ENCODE measurements around the gene SPAG9. TPM values are rescaled to one million over a fixed set of nuclear protein-coding genes. Genes with fewer than 3 reads are reported as not detected.

The SPAG9 gene
- total and polyA plus RNA-seq, 3 experiments from 2014 or later = 10.5 to 43.0 (median 40.6) TPM

DNA sequence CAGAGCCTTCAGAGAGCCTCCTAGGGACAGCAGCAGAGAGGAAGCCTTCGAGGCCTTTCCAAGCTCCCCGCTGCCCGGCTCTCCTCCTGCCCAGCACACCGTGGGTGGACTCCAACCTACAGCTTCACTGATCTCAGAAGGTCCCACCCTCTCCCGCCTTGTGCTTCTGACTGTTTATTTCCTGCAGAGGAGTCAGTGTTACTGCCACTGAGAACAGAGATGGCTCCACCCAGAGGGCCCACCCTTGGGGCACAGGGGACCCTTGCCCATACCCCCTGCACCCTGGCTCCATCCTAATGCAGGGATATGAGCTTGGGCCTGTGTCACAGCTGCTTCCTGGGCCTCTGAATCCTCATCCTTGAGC is 201.8 kb downstream of the SPAG9 start:
- H3K36me3 Mint-ChIP-seq = no peaks in the 10 kb centered on the region
- CTCF ChIA-PET = no interaction called here
- H3K4me1 ChIP-seq (ENCODE audit: insufficient read depth, low read length) = peaks cover 37% of the 10 kb centered on the region
- H3K27ac ChIP-seq (ENCODE audit: low read depth, low read length) = peak overlapping the region; percentile 69
- H3K4me1 Mint-ChIP-seq = peaks cover 24 to 39% (median 25%) of the 10 kb centered on the region in 3 donors
- H3K36me3 ChIP-seq (ENCODE audit: insufficient read depth, low read length) = no peaks in the 10 kb centered on the region
- H3K27ac Mint-ChIP-seq = peak overlapping the region; percentile 81 to 99 (median 98)
- H3K4me3 ChIP-seq (ENCODE audit: low read length) = peak overlapping the region; percentile 26
- H3K27me3 Mint-ChIP-seq = peaks cover 0 to 1% of the 10 kb centered on the region in 2 donors
- no peaks in the 10 kb centered on the region for H3K9me3 Mint-ChIP-seq
- no peaks in the 10 kb centered on the region for H3K9me3 ChIP-seq (ENCODE audit: low read length)
- H3K27me3 ChIP-seq (ENCODE audit: insufficient read depth, low read length, poor library complexity, severe bottlenecking) = no peaks in the 10 kb centered on the region
- peak in 2 of 5 donors; percentile 15 to 35 for DNase-seq
- POLR2A ChIA-PET = interaction anchor here (1.5 kb wide), 1 partner anchor 53 kb away, joined by 10 read pairs; the partner anchor contains the start of gene TOB1
- H3K4me3 Mint-ChIP-seq = peak overlapping the region in 6 of 7 donors; percentile 10 to 80 (median 59)

DNA sequence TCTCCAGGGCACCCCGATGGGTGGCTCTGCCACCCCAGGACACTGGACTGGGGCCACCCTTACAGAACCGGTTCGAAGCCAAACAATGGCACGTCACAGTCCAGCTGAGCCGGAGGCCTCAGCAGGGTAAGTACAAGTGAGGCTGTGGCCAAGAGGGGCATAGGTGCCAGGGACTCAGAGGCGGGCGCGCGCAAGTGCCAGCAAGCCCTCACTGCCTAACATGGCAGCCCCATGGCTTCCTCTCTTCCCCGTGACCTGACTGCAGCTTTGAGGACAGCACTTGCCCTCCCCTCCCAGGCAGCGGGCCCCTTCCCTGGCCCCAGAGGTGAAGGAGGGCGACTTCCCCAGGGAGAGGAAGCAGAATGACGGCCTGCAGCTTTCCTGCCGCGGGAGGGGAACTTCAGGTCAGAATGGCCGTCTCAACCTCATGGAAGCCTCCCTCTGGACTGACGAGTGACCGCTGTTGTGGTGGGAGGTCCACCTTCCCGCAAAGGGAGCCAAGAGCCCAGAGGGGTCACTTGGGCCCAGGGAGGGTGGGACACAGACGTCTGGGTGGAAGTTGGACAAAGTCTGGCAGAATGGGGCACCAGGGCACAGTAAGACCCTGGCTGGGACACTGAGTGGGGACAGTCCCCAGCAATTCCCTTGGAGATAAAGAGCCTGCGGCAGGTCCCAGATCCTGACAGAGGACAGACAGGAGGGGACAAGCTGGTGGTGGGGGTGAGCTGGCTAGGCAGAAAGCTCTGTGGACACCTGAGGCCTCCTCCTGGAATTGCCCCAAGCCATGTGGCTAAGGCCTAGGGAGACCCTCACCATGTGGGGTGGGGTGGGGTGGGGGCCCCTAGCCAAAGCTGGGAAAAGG is 202.4 kb downstream of the SPAG9 start:
- H3K27ac ChIP-seq (ENCODE audit: low read depth, low read length) = peak overlapping the region; percentile 69

DNA sequence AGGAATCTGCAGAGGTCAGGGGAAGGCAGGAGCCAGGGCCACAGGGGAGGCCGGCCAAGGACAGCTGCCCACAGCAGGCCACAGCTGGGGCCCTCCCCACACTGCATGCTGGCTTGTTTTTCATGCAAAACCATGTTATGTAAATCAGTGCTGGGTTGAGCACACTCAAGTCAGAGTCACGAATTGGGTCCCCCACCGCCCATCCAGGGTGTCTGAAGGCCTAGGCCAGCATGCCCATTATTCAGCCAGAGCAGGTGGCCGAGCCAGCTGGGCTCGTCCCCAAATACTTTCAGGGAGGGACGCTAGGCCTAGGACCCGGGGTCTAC is 203.3 kb downstream of the SPAG9 start:
- Histone ChIP-seq H3K9me3 (ENCODE audit: low read length) (no peaks in the 10 kb centered on the region), H3K4me1 (ENCODE audit: insufficient read depth, low read length) (peaks cover 46% of the 10 kb centered on the region), H3K27ac (ENCODE audit: low read depth, low read length) (no peak overlapping the region), H3K4me3 (ENCODE audit: low read length) (no peak overlapping the region), H3K36me3 (ENCODE audit: insufficient read depth, low read length) (no peaks in the 10 kb centered on the region), H3K27me3 (ENCODE audit: insufficient read depth, low read length, poor library complexity, severe bottlenecking) (no peaks in the 10 kb centered on the region)
- CTCF ChIA-PET = interaction anchor here (1.3 kb wide), 1 partner anchor 12 kb away, joined by 3 read pairs; no protein-coding TSS in a partner anchor
- DNase-seq = no peak
- H3K4me3 Mint-ChIP-seq = no peak overlapping the region
- no peaks in the 10 kb centered on the region for H3K36me3 Mint-ChIP-seq
- H3K27me3 Mint-ChIP-seq = peaks cover 0 to 1% of the 10 kb centered on the region in 2 donors
- H3K4me1 Mint-ChIP-seq = peaks cover 28 to 48% (median 29%) of the 10 kb centered on the region in 3 donors
- POLR2A ChIA-PET = interaction anchor here (0.5 kb wide), 1 partner anchor 200 kb away, joined by 5 read pairs; no protein-coding TSS in a partner anchor
- H3K27ac Mint-ChIP-seq = peak overlapping the region in 1 of 8 donors; percentile 91
- H3K9me3 Mint-ChIP-seq = no peaks in the 10 kb centered on the region

More for the DNA sequence above, 202.4 kb downstream of the SPAG9 start:
- H3K4me1 ChIP-seq (ENCODE audit: insufficient read depth, low read length) = peaks cover 41% of the 10 kb centered on the region
- ChIA-PET POLR2A (interaction anchor here (0.5 kb wide), 1 partner anchor 201 kb away, joined by 5 read pairs; no protein-coding TSS in a partner anchor), CTCF (interaction anchor here (1.3 kb wide), 1 partner anchor 13 kb away, joined by 3 read pairs; no protein-coding TSS in a partner anchor)
- H3K36me3 Mint-ChIP-seq = no peaks in the 10 kb centered on the region
- peak overlapping the region; percentile 33 to 95 (median 78) for H3K27ac Mint-ChIP-seq
- no peaks in the 10 kb centered on the region for H3K36me3 ChIP-seq (ENCODE audit: insufficient read depth, low read length)
- no peaks in the 10 kb centered on the region for H3K27me3 ChIP-seq (ENCODE audit: insufficient read depth, low read length, poor library complexity, severe bottlenecking)
- peaks cover 0 to 1% of the 10 kb centered on the region in 2 donors for H3K27me3 Mint-ChIP-seq
- no peak overlapping the region for H3K4me3 ChIP-seq (ENCODE audit: low read length)
- H3K4me3 Mint-ChIP-seq = peak overlapping the region in 1 of 7 donors; percentile 8
- H3K9me3 Mint-ChIP-seq = no peaks in the 10 kb centered on the region
- no peaks in the 10 kb centered on the region for H3K9me3 ChIP-seq (ENCODE audit: low read length)
- peaks cover 27 to 43% (median 29%) of the 10 kb centered on the region in 3 donors for H3K4me1 Mint-ChIP-seq
- DNase-seq = no peak

DNA sequence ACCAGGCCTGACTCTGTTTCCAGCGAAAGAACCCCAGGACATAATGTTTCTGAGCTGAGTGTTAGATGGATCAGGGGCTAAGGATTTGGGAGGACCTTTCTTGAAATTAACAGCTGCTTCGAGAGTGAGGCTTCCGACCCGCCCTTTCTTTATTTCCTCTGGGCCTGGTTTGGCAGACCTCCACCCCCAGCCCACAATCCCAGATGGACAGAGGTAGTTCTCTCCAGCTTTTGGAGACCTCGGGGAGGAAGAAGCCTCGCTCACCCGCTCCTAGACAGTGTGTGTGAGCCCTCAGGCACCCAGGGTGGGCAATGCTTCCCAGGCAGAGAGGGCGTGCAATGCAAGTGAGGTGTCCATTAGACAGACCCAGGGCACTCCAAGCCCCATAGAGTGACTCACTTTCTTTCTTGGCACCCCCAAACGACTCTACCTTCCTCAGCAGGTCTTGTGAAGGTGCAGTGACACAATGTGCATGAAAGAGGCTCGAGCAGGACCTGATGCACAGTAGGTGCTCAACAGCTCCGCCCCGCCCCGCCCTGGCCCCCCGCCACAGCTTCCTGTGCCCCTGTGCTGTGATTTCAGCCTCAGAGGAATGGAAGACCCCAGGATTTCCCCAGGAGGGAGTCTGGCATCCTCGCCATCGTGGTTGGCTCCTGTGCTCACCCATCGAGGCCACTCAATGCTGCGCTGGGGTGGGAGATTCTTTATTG is 203.8 kb downstream of the SPAG9 start:
- Histone ChIP-seq H3K27ac (ENCODE audit: low read depth, low read length) (no peak overlapping the region), H3K36me3 (ENCODE audit: insufficient read depth, low read length) (no peaks in the 10 kb centered on the region), H3K4me1 (ENCODE audit: insufficient read depth, low read length) (peaks cover 50% of the 10 kb centered on the region), H3K4me3 (ENCODE audit: low read length) (no peak overlapping the region), H3K9me3 (ENCODE audit: low read length) (no peaks in the 10 kb centered on the region), H3K27me3 (ENCODE audit: insufficient read depth, low read length, poor library complexity, severe bottlenecking) (no peaks in the 10 kb centered on the region)
- DNase-seq = no peak
- no peaks in the 10 kb centered on the region for H3K36me3 Mint-ChIP-seq
- H3K27me3 Mint-ChIP-seq = peaks cover 0 to 1% of the 10 kb centered on the region in 2 donors
- peaks cover 29 to 48% (median 30%) of the 10 kb centered on the region in 3 donors for H3K4me1 Mint-ChIP-seq
- ChIA-PET POLR2A (interaction anchor here (0.7 kb wide), 1 partner anchor 32 kb away, joined by 4 read pairs; no protein-coding TSS in a partner anchor), CTCF (interaction anchor here (0.8 to 1.0 kb wide), 2 partner anchors 50 to 133 kb away, joined by 3 read pairs; partner anchors contain the start of gene TOB1)
- H3K27ac Mint-ChIP-seq = peak overlapping the region in 6 of 8 donors; percentile 73 to 91 (median 82)
- H3K4me3 Mint-ChIP-seq = no peak overlapping the region
- no peaks in the 10 kb centered on the region for H3K9me3 Mint-ChIP-seq

DNA sequence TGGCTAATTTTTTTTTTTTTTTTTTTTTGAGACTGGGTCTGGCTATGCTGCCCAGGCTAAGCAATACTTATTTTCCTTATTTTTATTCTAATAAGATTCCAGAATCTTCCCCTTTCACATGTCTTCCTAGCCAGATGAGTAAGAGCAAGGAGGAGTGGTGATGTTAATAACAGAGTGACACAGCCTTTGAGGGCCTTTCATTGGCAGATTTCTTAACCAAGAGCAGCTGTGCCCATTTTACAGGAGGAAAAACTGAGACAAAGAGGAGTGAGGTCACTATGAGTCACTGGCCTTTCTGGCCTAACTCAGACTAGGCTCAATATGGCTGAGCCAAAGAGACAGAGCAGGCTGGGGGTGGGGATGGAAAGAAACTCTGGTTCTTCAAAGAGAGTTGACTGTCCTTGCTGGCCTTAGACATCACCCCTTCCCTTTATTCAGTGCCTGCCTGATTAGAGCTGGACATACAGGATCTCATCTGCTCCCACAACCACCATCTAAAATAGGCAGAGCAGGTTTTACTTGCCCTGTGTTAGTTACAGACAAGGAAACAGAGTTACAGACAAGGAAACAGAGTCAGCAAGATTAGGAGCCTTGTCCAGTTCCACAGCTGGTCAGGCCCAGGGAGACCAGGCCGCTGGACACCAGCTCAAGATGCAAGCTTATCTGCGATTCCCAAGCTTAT is 204.5 kb downstream of the SPAG9 start:
- Histone ChIP-seq H3K27ac (ENCODE audit: low read depth, low read length) (no peak overlapping the region), H3K9me3 (ENCODE audit: low read length) (no peaks in the 10 kb centered on the region), H3K4me1 (ENCODE audit: insufficient read depth, low read length) (peaks cover 57% of the 10 kb centered on the region), H3K36me3 (ENCODE audit: insufficient read depth, low read length) (no peaks in the 10 kb centered on the region), H3K27me3 (ENCODE audit: insufficient read depth, low read length, poor library complexity, severe bottlenecking) (no peaks in the 10 kb centered on the region), H3K4me3 (ENCODE audit: low read length) (no peak overlapping the region)
- ChIA-PET POLR2A (interaction anchor here (0.7 kb wide), 1 partner anchor 33 kb away, joined by 4 read pairs; no protein-coding TSS in a partner anchor), CTCF (interaction anchor here (0.8 to 1.0 kb wide), 2 partner anchors 50 to 132 kb away, joined by 3 read pairs; partner anchors contain the start of gene TOB1)
- peak overlapping the region in 7 of 8 donors; percentile 27 to 86 (median 79) for H3K27ac Mint-ChIP-seq
- H3K4me1 Mint-ChIP-seq = peaks cover 34 to 51% (median 34%) of the 10 kb centered on the region in 3 donors
- H3K27me3 Mint-ChIP-seq = peaks cover 0 to 1% of the 10 kb centered on the region in 2 donors
- no peaks in the 10 kb centered on the region for H3K36me3 Mint-ChIP-seq
- peak overlapping the region in 1 of 7 donors; percentile 19 for H3K4me3 Mint-ChIP-seq
- no peaks in the 10 kb centered on the region for H3K9me3 Mint-ChIP-seq
- no peak for DNase-seq

DNA sequence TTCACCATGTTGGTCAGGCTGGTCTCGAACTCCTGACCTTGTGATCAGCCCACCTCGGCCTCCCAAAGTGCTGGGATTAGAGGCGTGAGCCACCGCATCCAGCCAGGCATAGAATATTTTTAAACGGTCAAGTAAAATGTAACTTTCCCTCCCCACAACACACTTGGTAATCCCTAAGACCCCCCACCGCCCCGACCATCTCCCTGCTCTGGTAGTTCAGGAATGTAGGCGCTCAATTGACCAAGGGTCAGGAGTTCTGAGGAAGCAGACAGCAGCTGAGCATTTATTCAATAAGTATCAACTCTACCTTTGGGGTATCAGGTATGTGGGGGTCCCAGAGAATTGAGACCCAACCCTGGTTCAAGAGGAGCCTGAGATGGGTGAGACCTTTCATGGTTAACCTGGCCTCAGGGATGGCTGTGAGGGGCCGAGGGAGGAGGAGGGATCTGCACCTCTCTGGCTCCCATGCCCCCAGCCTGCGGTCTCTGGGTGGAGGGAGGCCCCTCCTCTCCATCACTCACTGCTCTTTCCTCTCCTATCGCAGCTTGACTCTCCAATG is 206.1 kb downstream of the SPAG9 start:
- H3K4me3 Mint-ChIP-seq = no peak overlapping the region
- Histone ChIP-seq H3K4me1 (ENCODE audit: insufficient read depth, low read length) (peaks cover 66% of the 10 kb centered on the region), H3K36me3 (ENCODE audit: insufficient read depth, low read length) (no peaks in the 10 kb centered on the region), H3K27me3 (ENCODE audit: insufficient read depth, low read length, poor library complexity, severe bottlenecking) (no peaks in the 10 kb centered on the region), H3K27ac (ENCODE audit: low read depth, low read length) (no peak overlapping the region), H3K9me3 (ENCODE audit: low read length) (no peaks in the 10 kb centered on the region), H3K4me3 (ENCODE audit: low read length) (no peak overlapping the region)
- H3K36me3 Mint-ChIP-seq = no peaks in the 10 kb centered on the region
- peaks cover 0 to 1% of the 10 kb centered on the region in 2 donors for H3K27me3 Mint-ChIP-seq
- ChIA-PET POLR2A (interaction anchor here (1.0 kb wide), 1 partner anchor 48 kb away, joined by 3 read pairs; the partner anchor contains the start of gene TOB1), CTCF (interaction anchor here (0.9 to 1.2 kb wide), 2 partner anchors 62 to 63 kb away, joined by 3 to 4 read pairs; no protein-coding TSS in a partner anchor)
- peak overlapping the region in 4 of 8 donors; percentile 29 to 92 (median 56) for H3K27ac Mint-ChIP-seq
- no peaks in the 10 kb centered on the region for H3K9me3 Mint-ChIP-seq
- H3K4me1 Mint-ChIP-seq = peaks cover 42 to 58% (median 43%) of the 10 kb centered on the region in 3 donors
- no peak for DNase-seq

DNA sequence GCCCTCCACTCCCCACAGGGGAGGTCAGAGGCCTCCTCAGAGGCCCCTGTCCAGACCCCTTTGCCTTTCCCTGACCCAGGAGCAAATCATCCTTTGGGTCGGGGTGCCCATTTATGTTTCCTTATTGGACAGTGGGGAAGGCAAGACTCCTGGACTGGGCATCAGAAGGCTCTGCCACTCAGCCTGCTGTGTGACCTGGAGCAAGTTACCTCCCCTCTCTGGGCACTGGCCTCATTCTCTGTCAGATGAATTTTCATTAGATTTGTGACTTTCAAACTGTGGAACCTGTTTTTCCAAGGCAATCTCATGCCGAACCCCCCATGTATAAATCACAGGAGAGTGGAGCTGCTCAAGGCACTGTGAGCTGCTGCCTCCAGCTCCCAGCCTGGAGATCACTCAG is 207.5 kb downstream of the SPAG9 start:
- H3K4me3 ChIP-seq (ENCODE audit: low read length) = no peak overlapping the region
- Mint-ChIP-seq H3K27ac (peak overlapping the region in 3 of 8 donors; percentile 17 to 87 (median 39)), H3K4me1 (peaks cover 43 to 57% (median 50%) of the 10 kb centered on the region in 3 donors), H3K27me3 (peaks cover 0 to 3% of the 10 kb centered on the region in 2 donors), H3K36me3 (peaks cover 0 to 2% (median 0%) of the 10 kb centered on the region in 3 donors), H3K4me3 (no peak overlapping the region), H3K9me3 (no peaks in the 10 kb centered on the region)
- DNase-seq = no peak
- H3K4me1 ChIP-seq (ENCODE audit: insufficient read depth, low read length) = peaks cover 66% of the 10 kb centered on the region
- no peaks in the 10 kb centered on the region for H3K9me3 ChIP-seq (ENCODE audit: low read length)
- POLR2A ChIA-PET = no interaction called here
- no peaks in the 10 kb centered on the region for H3K36me3 ChIP-seq (ENCODE audit: insufficient read depth, low read length)
- no peak overlapping the region for H3K27ac ChIP-seq (ENCODE audit: low read depth, low read length)
- CTCF ChIA-PET = interaction anchor here (1.5 kb wide), 1 partner anchor 18 kb away, joined by 5 read pairs; no protein-coding TSS in a partner anchor
- H3K27me3 ChIP-seq (ENCODE audit: insufficient read depth, low read length, poor library complexity, severe bottlenecking) = no peaks in the 10 kb centered on the region
